GM23248 (cell line): Measurements from ENCODE around the gene FBXO10.

Source experiments
- EZH2 ChIP-seq: fragments of 200-600 bp; sonication (generic); IDR thresholded peaks from 2 replicates; pipeline ENCODE4 v1.6.1; 2018; ENCODE audit warnings: antibody characterized with exemption, mild to moderate bottlenecking; ENCODE audit not compliant: insufficient read depth, poor library complexity, severe bottlenecking
- EZH2phosphoT487 ChIP-seq: fragments of 200-600 bp; sonication (generic); IDR thresholded peaks from 2 replicates; pipeline ENCODE4 v1.6.1; 2018; ENCODE audit warnings: antibody characterized with exemption, moderate library complexity, mild to moderate bottlenecking, low read depth; ENCODE audit not compliant: insufficient read depth

DNA sequence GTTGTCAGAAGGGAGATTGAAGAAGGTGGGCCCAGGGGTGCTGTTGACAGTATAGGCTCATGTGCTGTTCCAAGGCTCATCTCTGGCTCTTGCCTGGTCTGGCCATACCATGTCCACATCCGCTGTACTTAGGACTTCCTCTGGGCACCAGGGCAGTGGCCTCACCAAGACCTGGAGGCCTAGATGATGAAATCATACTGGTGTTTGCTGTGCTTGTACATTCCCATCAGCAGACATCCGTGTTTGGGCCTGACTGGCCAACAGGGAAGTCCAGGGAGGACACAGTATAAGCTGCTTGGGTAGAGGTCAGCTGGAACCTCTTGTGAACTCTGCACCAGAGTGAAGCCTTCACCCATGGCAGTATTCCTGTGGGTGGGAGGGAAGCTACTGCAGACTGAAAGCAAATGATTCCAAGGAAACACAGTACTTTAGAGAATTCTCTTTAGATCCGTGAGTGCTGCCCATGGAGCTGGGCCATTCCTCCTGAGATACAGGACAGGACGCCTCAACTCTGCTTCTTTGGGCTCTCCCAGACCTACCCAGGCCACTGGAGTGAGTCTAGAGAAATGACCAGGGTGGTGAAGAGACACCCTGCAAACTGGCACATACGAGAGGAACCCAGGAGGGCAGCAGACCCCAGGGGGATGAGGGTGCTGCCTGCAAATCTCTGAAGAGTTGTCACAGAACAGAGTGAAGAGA is 67.9 kb downstream of the FBXO10 start:
- TF ChIP-seq EZH2 (no peak), EZH2phosphoT487 (no peak)
